Natural killer cell treated with Interleukin-12 subunit alpha and Interleukin-12 subunit beta and Interleukin-15 and Interleukin-18, amount 100 ng/mL, for 72 hours (primary cell): ENCODE data around the gene SLC45A2. TPM values are rescaled to one million over a fixed set of nuclear protein-coding genes. Genes with fewer than 3 reads are reported as not detected.
"Not testable (repeated sequence)": the region's sequence is repeated elsewhere in the genome, so short reads cannot be mapped to it uniquely, and the experiment has no call there.

Source experiments
- ATAC-seq, 2 donors: fragments of 150-1000 bp; cut with Tn5 transposase in 1 of 2; sonication (Bioruptor Pico), chemical (Tn5 transposase) in 1 of 2; 2 replicates each; pipeline ENCODE4 v1.10.0; 2021
- DNase-seq: peaks from one replicate; pipeline ENCODE4 v3.0.0; 2022; ENCODE audit warnings: low spot score
- H3K27ac Mint-ChIP-seq, 2 donors: 1 replicate in 1 of 2; 2 replicates in 1 of 2; pipeline ENCODE4 v1.8.0; 2022; ENCODE audit warnings: mixed read lengths in 2 of 2, mild to moderate bottlenecking in 1 of 2, moderate library complexity in 1 of 2
- H3K27me3 Mint-ChIP-seq, 2 donors: 1 replicate in 1 of 2; 2 replicates in 1 of 2; pipeline ENCODE4 v1.8.0; 2022; ENCODE audit warnings: mixed read lengths in 2 of 2
- H3K36me3 Mint-ChIP-seq: one replicate; pipeline ENCODE4 v1.8.0; 2022; ENCODE audit warnings: mixed read lengths
- H3K4me1 Mint-ChIP-seq, 2 donors: 1 replicate in 1 of 2; 2 replicates in 1 of 2; pipeline ENCODE4 v1.8.0; 2022; ENCODE audit warnings: low read depth in 2 of 2, mixed read lengths in 2 of 2, mild to moderate bottlenecking in 1 of 2
- H3K4me3 Mint-ChIP-seq: one replicate; pipeline ENCODE4 v1.8.0; 2022; ENCODE audit warnings: mixed read lengths
- H3K9me3 Mint-ChIP-seq: 2 replicates; pipeline ENCODE4 v1.8.0; 2022; ENCODE audit warnings: mixed read lengths
- total RNA-seq, 2 donors: library from RNA; stranded (reverse); gene quantifications; one replicate each; pipeline ENCODE4 v1.2.3, GENCODE V29; 2022

SLC45A2 gene
- total RNA-seq, 2 donors from 2014 or later = 0.56 TPM; not detected in 1

GRCh38 chr5:33969572-33970452, 14.7 kb downstream of the SLC45A2 start:
- Mint-ChIP-seq H3K27me3 (peaks cover 7 to 9% of the 10 kb centered on the region in 2 donors), H3K9me3 (no peaks in the 10 kb centered on the region), H3K27ac (no peak overlapping the region), H3K4me3 (no peak overlapping the region), H3K36me3 (no peaks in the 10 kb centered on the region), H3K4me1 (peaks cover under 1 to 4% of the 10 kb centered on the region in 2 donors)
- DNase-seq = no peak
- no peak for ATAC-seq

GRCh38 chr5:33968211-33969005, 16.1 kb downstream of the SLC45A2 start:
- Mint-ChIP-seq H3K36me3 (no peaks in the 10 kb centered on the region), H3K27ac (no peak overlapping the region), H3K9me3 (no peaks in the 10 kb centered on the region), H3K27me3 (peaks cover 7 to 9% of the 10 kb centered on the region in 2 donors), H3K4me1 (peaks cover 3 to 6% of the 10 kb centered on the region in 2 donors), H3K4me3 (no peak overlapping the region)
- no peak for DNase-seq
- no peak for ATAC-seq

GRCh38 chr5:33966805-33967204, 17.7 kb downstream of the SLC45A2 start:
- Mint-ChIP-seq H3K36me3 (no peaks in the 10 kb centered on the region), H3K4me1 (peaks cover 3 to 6% of the 10 kb centered on the region in 2 donors), H3K9me3 (no peaks in the 10 kb centered on the region), H3K4me3 (no peak overlapping the region), H3K27ac (no peak overlapping the region), H3K27me3 (peaks cover 4 to 10% of the 10 kb centered on the region in 2 donors)
- DNase-seq (no peak), ATAC-seq (no peak)

- ATAC-seq (peak in 1 of 2 donors; percentile 44), DNase-seq (no peak)
- H3K27me3 Mint-ChIP-seq = peaks cover 13 to 16% of the 10 kb centered on the region in 2 donors
- H3K9me3 Mint-ChIP-seq = no peaks in the 10 kb centered on the region
- H3K27ac Mint-ChIP-seq = no peak overlapping the region
- H3K4me3 Mint-ChIP-seq = no peak overlapping the region
- no peaks in the 10 kb centered on the region for H3K36me3 Mint-ChIP-seq
- peaks cover 3 to 6% of the 10 kb centered on the region in 2 donors for H3K4me1 Mint-ChIP-seq
These were observed 20.3 kb downstream of the SLC45A2 start for GRCh38 chr5:33964132-33964700.

GRCh38 chr5:33958176-33958575, 26.3 kb downstream of the SLC45A2 start:
- H3K36me3 Mint-ChIP-seq = no peaks in the 10 kb centered on the region
- no peak overlapping the region for H3K4me3 Mint-ChIP-seq
- no peak overlapping the region for H3K27ac Mint-ChIP-seq
- H3K27me3 Mint-ChIP-seq = peaks cover 16 to 49% of the 10 kb centered on the region in 2 donors
- H3K9me3 Mint-ChIP-seq = no peaks in the 10 kb centered on the region
- ATAC-seq (no peak), DNase-seq (no peak)
- H3K4me1 Mint-ChIP-seq = no peaks in the 10 kb centered on the region

GRCh38 chr5:33957577-33958150, 26.8 kb downstream of the SLC45A2 start:
- no peaks in the 10 kb centered on the region for H3K4me1 Mint-ChIP-seq
- H3K27me3 Mint-ChIP-seq = peaks cover 16 to 49% of the 10 kb centered on the region in 2 donors
- DNase-seq (no peak), ATAC-seq (no peak)
- no peaks in the 10 kb centered on the region for H3K9me3 Mint-ChIP-seq
- H3K27ac Mint-ChIP-seq = no peak overlapping the region
- no peak overlapping the region for H3K4me3 Mint-ChIP-seq
- H3K36me3 Mint-ChIP-seq = no peaks in the 10 kb centered on the region

- H3K4me3 Mint-ChIP-seq, ATAC-seq: not testable (repeated sequence)
- peaks cover 3 to 28% of the 10 kb centered on the region in 2 donors for H3K27me3 Mint-ChIP-seq
These were observed 32.3 kb downstream of the SLC45A2 start for GRCh38 chr5:33952175-33952574.

GRCh38 chr5:33944543-33945132, 39.9 kb downstream of the SLC45A2 start:
- ATAC-seq = no peak
- Mint-ChIP-seq H3K36me3 (no peaks in the 10 kb centered on the region), H3K4me3 (no peak overlapping the region), H3K4me1 (no peaks in the 10 kb centered on the region), H3K27me3 (peaks cover 16 to 53% of the 10 kb centered on the region in 2 donors), H3K27ac (no peak overlapping the region), H3K9me3 (no peaks in the 10 kb centered on the region)
- DNase-seq = no peak

More at GRCh38 chr5:33952175-33952574, 32.3 kb downstream of the SLC45A2 start:
- H3K36me3 Mint-ChIP-seq, H3K27ac Mint-ChIP-seq, H3K4me1 Mint-ChIP-seq, DNase-seq, H3K9me3 Mint-ChIP-seq: not testable (repeated sequence)

GRCh38 chr5:33941090-33941489, 43.4 kb downstream of the SLC45A2 start:
- no peaks in the 10 kb centered on the region for H3K9me3 Mint-ChIP-seq
- no peak for DNase-seq
- H3K36me3 Mint-ChIP-seq = no peaks in the 10 kb centered on the region
- ATAC-seq = no peak
- H3K4me1 Mint-ChIP-seq = no peaks in the 10 kb centered on the region
- H3K27me3 Mint-ChIP-seq = peaks cover 33 to 56% of the 10 kb centered on the region in 2 donors
- no peak overlapping the region for H3K27ac Mint-ChIP-seq
- no peak overlapping the region for H3K4me3 Mint-ChIP-seq

- ATAC-seq (no peak), DNase-seq (no peak)
- Mint-ChIP-seq H3K9me3 (no peaks in the 10 kb centered on the region), H3K4me1 (no peaks in the 10 kb centered on the region), H3K36me3 (no peaks in the 10 kb centered on the region), H3K27me3 (peaks cover 41 to 58% of the 10 kb centered on the region in 2 donors), H3K27ac (no peak overlapping the region), H3K4me3 (no peak overlapping the region)
These were observed 44.8 kb downstream of the SLC45A2 start for GRCh38 chr5:33939556-33940262.

GRCh38 chr5:33938881-33939280, 45.6 kb downstream of the SLC45A2 start:
- Mint-ChIP-seq H3K36me3 (no peaks in the 10 kb centered on the region), H3K27ac (no peak overlapping the region), H3K9me3 (no peaks in the 10 kb centered on the region), H3K4me3 (no peak overlapping the region), H3K4me1 (no peaks in the 10 kb centered on the region), H3K27me3 (peaks cover 41 to 64% of the 10 kb centered on the region in 2 donors)
- DNase-seq (no peak), ATAC-seq (no peak)

- Mint-ChIP-seq H3K36me3 (no peaks in the 10 kb centered on the region), H3K27ac (no peak overlapping the region), H3K27me3 (peaks cover 40 to 60% of the 10 kb centered on the region in 2 donors), H3K4me1 (no peaks in the 10 kb centered on the region), H3K4me3 (no peak overlapping the region), H3K9me3 (no peaks in the 10 kb centered on the region)
- ATAC-seq (no peak), DNase-seq (no peak)
These were observed 46.0 kb downstream of the SLC45A2 start for GRCh38 chr5:33938507-33938796.
